SU-DHL-6 (cell line): ENCODE data around the gene BIRC5.

ENCODE experiments used
- H2AFZ ChIP-seq: fragments of 200-600 bp; sonication (generic); 2 replicates; pipeline ENCODE4 v1.6.1; 2014; ENCODE audit warnings: low read depth, mild to moderate bottlenecking, moderate library complexity, mixed read lengths, antibody characterized with exemption, low read length; ENCODE audit not compliant: severe bottlenecking
- H3F3A ChIP-seq: fragments of 200-600 bp; shearing (Covaris generic); 2 replicates; pipeline ENCODE4 v1.6.0; 2016; ENCODE audit warnings: antibody characterized with exemption, mild to moderate bottlenecking; ENCODE audit not compliant: insufficient read depth
- H3K27ac ChIP-seq: fragments of 200-600 bp; sonication (generic); 2 replicates; pipeline ENCODE4 v1.5.1; 2016; ENCODE audit warnings: low read depth, mild to moderate bottlenecking, low read length, moderate library complexity, mixed read lengths
- H3K27me3 ChIP-seq: fragments of 200-600 bp; sonication (generic), shearing (Covaris generic); 2 replicates; pipeline ENCODE4 v1.6.0; 2014; ENCODE audit warnings: mild to moderate bottlenecking, low read length
- H3K36me3 ChIP-seq: fragments of 200-600 bp; sonication (generic); 2 replicates; pipeline ENCODE4 v1.6.1; 2014; ENCODE audit warnings: mild to moderate bottlenecking, low read length, mixed read lengths
- H3K4me2 ChIP-seq: fragments of 300-600, 200-600 bp; shearing (Covaris generic), sonication (generic); 2 replicates; pipeline ENCODE4 v1.6.0; 2014; ENCODE audit warnings: low read length, low read depth, mild to moderate bottlenecking; ENCODE audit not compliant: poor library complexity, severe bottlenecking
- H3K4me3 ChIP-seq: fragments of 200-600 bp; sonication (generic); 2 replicates; pipeline ENCODE4 v1.5.1; 2014; ENCODE audit warnings: antibody characterized with exemption, low read length, mild to moderate bottlenecking, mixed read lengths; ENCODE audit not compliant: insufficient read depth, poor library complexity, severe bottlenecking
- H3K79me2 ChIP-seq: fragments of 200-600 bp; sonication (generic); 2 replicates; pipeline ENCODE4 v1.6.1; 2014; ENCODE audit warnings: mild to moderate bottlenecking, low read length, moderate library complexity; ENCODE audit not compliant: insufficient read depth
- H3K9ac ChIP-seq: fragments of 200-600 bp; sonication (generic); 2 replicates; pipeline ENCODE4 v1.7.0; 2014; ENCODE audit warnings: mild to moderate bottlenecking, low read length
- H3K9me2 ChIP-seq: fragments of 200-600 bp; sonication (generic); replicated peaks from 2 replicates; pipeline ENCODE4 v1.6.1; 2014; ENCODE audit warnings: low read length; ENCODE audit not compliant: insufficient read depth
- H3K9me3 ChIP-seq: fragments of 200-600 bp; sonication (generic); 2 replicates; pipeline ENCODE4 v1.6.1; 2014; ENCODE audit warnings: low read length, mixed read lengths; ENCODE audit not compliant: insufficient read depth
- H4K20me1 ChIP-seq: fragments of 200-600 bp; sonication (generic); 2 replicates; pipeline ENCODE4 v1.6.1; 2014; ENCODE audit warnings: low read depth, mild to moderate bottlenecking, antibody characterized with exemption, low read length, moderate library complexity, mixed read lengths
- EZH2phosphoT487 ChIP-seq: fragments of 200-600 bp; sonication (generic), shearing (Covaris generic); conservative IDR thresholded peaks from 2 replicates; pipeline ENCODE4 v1.6.1; 2018; ENCODE audit warnings: mild to moderate bottlenecking, antibody characterized with exemption, low read length, moderate library complexity, mixed read lengths
- TF ChIP-seq, protein P1 (sequence below): fragments of 200-600 bp; sonication (generic); IDR thresholded peaks from one replicate; pipeline ENCODE4 v1.5.1; 2017; ENCODE audit warnings: antibody characterized with exemption, mild to moderate bottlenecking, low read length, moderate library complexity; ENCODE audit not compliant: insufficient read depth, poor library complexity, severe bottlenecking

Gene BIRC5

DNA sequence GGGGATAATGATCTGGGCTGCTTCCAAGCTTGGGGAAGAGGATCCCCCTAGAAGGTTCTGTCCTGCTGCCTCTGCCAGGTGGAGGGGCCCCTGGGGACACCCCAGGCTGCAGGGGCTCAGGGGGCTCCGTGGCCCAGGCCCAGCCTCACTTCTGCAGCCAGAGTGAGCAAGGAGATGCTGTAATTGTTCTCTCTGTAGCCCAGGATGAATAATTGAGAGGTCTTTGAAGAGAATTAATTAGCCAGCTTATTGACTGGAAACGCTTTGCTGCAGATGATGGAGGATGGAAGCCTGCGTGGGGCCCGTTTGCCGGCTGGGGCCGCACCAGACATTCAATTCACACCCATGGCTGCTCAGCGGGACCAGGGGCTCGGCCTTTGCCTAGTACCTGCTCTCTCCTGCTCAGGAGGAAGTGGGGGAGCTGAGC lies 55.9 kb downstream of the BIRC5 start:
- no peaks in the 10 kb centered on the region for H3K9me3 ChIP-seq
- no peaks in the 10 kb centered on the region for H3K36me3 ChIP-seq
- no peak for TF ChIP-seq EZH2phosphoT487
- TF ChIP-seq, protein P1, sequence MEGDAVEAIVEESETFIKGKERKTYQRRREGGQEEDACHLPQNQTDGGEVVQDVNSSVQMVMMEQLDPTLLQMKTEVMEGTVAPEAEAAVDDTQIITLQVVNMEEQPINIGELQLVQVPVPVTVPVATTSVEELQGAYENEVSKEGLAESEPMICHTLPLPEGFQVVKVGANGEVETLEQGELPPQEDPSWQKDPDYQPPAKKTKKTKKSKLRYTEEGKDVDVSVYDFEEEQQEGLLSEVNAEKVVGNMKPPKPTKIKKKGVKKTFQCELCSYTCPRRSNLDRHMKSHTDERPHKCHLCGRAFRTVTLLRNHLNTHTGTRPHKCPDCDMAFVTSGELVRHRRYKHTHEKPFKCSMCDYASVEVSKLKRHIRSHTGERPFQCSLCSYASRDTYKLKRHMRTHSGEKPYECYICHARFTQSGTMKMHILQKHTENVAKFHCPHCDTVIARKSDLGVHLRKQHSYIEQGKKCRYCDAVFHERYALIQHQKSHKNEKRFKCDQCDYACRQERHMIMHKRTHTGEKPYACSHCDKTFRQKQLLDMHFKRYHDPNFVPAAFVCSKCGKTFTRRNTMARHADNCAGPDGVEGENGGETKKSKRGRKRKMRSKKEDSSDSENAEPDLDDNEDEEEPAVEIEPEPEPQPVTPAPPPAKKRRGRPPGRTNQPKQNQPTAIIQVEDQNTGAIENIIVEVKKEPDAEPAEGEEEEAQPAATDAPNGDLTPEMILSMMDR = no peak
- no peak overlapping the region for H3K9ac ChIP-seq
- no peaks in the 10 kb centered on the region for H4K20me1 ChIP-seq
- no peaks in the 10 kb centered on the region for H3K9me2 ChIP-seq
- no peaks in the 10 kb centered on the region for H3K79me2 ChIP-seq
- H3K4me2 ChIP-seq = no peak overlapping the region
- no peaks in the 10 kb centered on the region for H3K27me3 ChIP-seq
- H2AFZ ChIP-seq = no peak overlapping the region
- no peak overlapping the region for H3K4me3 ChIP-seq
- no peak overlapping the region for H3K27ac ChIP-seq
- no peaks in the 10 kb centered on the region for H3F3A ChIP-seq

DNA sequence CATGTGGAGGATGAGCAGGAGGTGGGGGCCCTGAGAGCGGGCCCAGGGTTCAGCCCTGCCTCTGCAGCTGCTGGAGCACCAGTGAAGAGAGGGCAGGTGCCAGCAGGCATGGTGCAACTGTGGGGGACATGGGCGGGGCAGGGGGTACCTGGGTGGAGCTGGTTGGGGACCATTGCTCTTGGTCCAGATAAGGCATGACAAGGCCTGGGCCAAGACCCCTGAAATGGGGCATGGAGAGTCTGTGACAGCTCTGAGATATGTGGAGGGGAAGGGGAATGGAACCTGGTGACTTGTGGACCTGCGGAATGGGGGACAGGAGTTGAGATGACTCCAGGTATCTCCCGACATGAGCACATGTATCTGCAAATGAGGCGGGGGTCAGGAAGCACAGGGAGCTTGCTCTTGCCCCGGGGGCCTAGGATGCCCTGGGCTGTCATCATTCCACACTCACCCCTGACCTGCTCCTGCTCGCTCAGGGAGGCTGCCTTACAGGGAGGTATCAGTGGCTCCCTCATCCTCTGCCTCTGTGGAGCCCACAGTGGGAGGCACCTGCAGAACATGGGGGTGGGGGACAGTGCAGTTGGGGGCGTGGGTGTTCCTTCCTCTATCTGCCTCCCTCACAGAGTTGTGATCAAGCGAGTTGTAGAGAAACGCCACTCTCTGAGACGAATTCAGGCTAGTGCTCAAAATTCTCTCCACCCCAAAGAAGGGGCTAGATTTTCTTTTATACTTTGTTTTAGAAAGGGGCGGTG lies 57.5 kb downstream of the BIRC5 start:
- no peaks in the 10 kb centered on the region for H3K27me3 ChIP-seq
- H3K9me2 ChIP-seq = no peaks in the 10 kb centered on the region
- H2AFZ ChIP-seq = no peak overlapping the region
- H3K36me3 ChIP-seq = no peaks in the 10 kb centered on the region
- no peak overlapping the region for H3K9ac ChIP-seq
- H3K27ac ChIP-seq = no peak overlapping the region
- H3K9me3 ChIP-seq = peaks cover 7% of the 10 kb centered on the region; the same call in 1 of the 2 replicates
- H3K4me3 ChIP-seq = no peak overlapping the region
- peaks cover 6% of the 10 kb centered on the region for H3F3A ChIP-seq
- TF ChIP-seq, protein P1 = no peak
- TF ChIP-seq EZH2phosphoT487 = no peak
- H4K20me1 ChIP-seq = no peaks in the 10 kb centered on the region
- no peak overlapping the region for H3K4me2 ChIP-seq
- H3K79me2 ChIP-seq = no peaks in the 10 kb centered on the region

DNA sequence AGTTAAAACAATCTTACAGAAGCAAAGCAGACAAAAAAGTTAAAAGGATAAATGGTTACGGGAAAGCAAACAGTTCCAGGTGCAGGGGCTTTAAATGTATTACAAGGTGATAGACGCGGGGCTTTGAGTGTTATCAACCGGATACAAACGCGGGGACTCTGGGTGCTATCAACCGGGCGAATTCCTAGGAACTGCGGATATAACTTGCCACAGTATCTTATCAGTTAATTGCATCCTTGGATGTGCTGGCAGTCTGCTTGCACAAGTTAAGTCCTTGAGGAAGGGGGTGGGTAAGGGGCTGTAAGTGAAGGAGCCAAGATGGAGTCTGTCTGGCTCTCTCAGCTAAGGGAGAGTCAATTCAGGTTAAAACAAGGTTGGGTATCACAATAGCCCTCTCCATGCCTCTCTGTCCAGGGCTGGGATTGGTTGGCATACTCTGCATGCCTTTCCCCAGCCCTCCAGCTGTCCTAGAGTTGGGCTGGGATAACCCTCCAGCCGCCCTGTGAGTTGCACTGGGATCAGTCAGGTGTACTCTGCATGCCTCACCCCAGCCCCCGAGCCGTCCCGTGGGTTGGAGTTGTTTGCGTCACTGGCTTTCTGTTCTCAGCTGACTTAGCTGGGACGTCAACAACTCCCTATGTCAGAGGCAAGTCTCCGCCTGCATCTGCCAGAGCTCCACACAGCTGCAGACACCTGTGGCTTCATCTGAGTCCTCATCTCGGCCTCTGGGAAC lies 58.3 kb downstream of the BIRC5 start:
- H2AFZ ChIP-seq = no peak overlapping the region

More for the DNA sequence above, 58.3 kb downstream of the BIRC5 start:
- no peak overlapping the region for H3K4me2 ChIP-seq
- H3K27me3 ChIP-seq = no peaks in the 10 kb centered on the region
- no peak overlapping the region for H3K9ac ChIP-seq
- H3K4me3 ChIP-seq = no peak overlapping the region
- peaks cover 7% of the 10 kb centered on the region; the same call in 1 of the 2 replicates for H3K9me3 ChIP-seq
- H3F3A ChIP-seq = peaks cover 6% of the 10 kb centered on the region
- no peak overlapping the region for H3K27ac ChIP-seq
- H3K36me3 ChIP-seq = no peaks in the 10 kb centered on the region
- no peaks in the 10 kb centered on the region for H4K20me1 ChIP-seq
- no peaks in the 10 kb centered on the region for H3K9me2 ChIP-seq
- TF ChIP-seq, protein P1 = no peak
- no peak for TF ChIP-seq EZH2phosphoT487
- no peaks in the 10 kb centered on the region for H3K79me2 ChIP-seq
